SKM-1 (cell line): ENCODE results near the gene OR10H5.
"Not testable (repeated sequence)": the region's sequence is repeated elsewhere in the genome, so short reads cannot be mapped to it uniquely, and the experiment has no call there.

Source experiments
- DNase-seq: peaks from one replicate; lab custom pipeline; 2025; ENCODE audit not compliant: unreplicated experiment; lab: John Stamatoyannopoulos, UW

Gene OR10H5

GRCh38 chr19:15843203-15843893 is 55.9 kb downstream of the OR10H5 start:
- DNase-seq = no peak

GRCh38 chr19:15843894-15844222 is 56.4 kb downstream of the OR10H5 start:
- DNase-seq = not testable (repeated sequence)

- DNase-seq = no peak
Observed at GRCh38 chr19:15846923-15847322, 59.5 kb downstream of the OR10H5 start.

GRCh38 chr19:15850385-15850784 is 62.9 kb downstream of the OR10H5 start:
- no peak for DNase-seq
